ENCODE results near the gene SERPINC1.
"Not testable (repeated sequence)": the region's sequence is repeated elsewhere in the genome, so short reads cannot be mapped to it uniquely, and the experiment has no call there.

SERPINC1 gene

GRCh38 chr1:173863224-173864161 is 53.6 kb downstream of the SERPINC1 start:
- no peak for TF ChIP-seq MAX (IDR thresholded peaks at IDR 0.05; ENCODE audit: low read depth, low read length)
- no peak for TF ChIP-seq MYC (IDR thresholded peaks at IDR 0.05; ENCODE audit: low read depth, low read length)
- TF ChIP-seq CTCF (IDR thresholded peaks at IDR 0.05; ENCODE audit: low read depth, low read length), result no peak
- no peak for TF ChIP-seq POLR2A (IDR thresholded peaks at IDR 0.05; ENCODE audit: extremely low read depth, insufficient read length)
- peak overlapping the region; percentile 97 for H3K4me3 ChIP-seq (ENCODE audit: low read depth, low read length)
- DNase-seq (ENCODE audit: low read depth), result peak; percentile 16

- H3K4me3 ChIP-seq (ENCODE audit: low read depth, low read length), result no peak overlapping the region
- DNase-seq (ENCODE audit: low read depth), result peak; percentile 58
- no peak for TF ChIP-seq MAX (IDR thresholded peaks at IDR 0.05; ENCODE audit: low read depth, low read length)
- no peak for TF ChIP-seq MYC (IDR thresholded peaks at IDR 0.05; ENCODE audit: low read depth, low read length)
- TF ChIP-seq CTCF (IDR thresholded peaks at IDR 0.05; ENCODE audit: low read depth, low read length), result no peak
- no peak for TF ChIP-seq POLR2A (IDR thresholded peaks at IDR 0.05; ENCODE audit: extremely low read depth, insufficient read length)
Measured at GRCh38 chr1:173862769-173863223, 54.3 kb downstream of the SERPINC1 start.

- peak; percentile 59 for DNase-seq (ENCODE audit: low read depth)
- not testable (repeated sequence) for H3K4me3 ChIP-seq (ENCODE audit: low read depth, low read length)
- peak; percentile 11 for TF ChIP-seq POLR2A (IDR thresholded peaks at IDR 0.05; ENCODE audit: extremely low read depth, insufficient read length)
Measured at GRCh38 chr1:173862146-173862768, 54.9 kb downstream of the SERPINC1 start.

GRCh38 chr1:173861731-173862145 is 55.4 kb downstream of the SERPINC1 start:
- TF ChIP-seq POLR2A (IDR thresholded peaks at IDR 0.05; ENCODE audit: extremely low read depth, insufficient read length), result peak; percentile 15
- TF ChIP-seq CTCF (IDR thresholded peaks at IDR 0.05; ENCODE audit: low read depth, low read length), result no peak
- DNase-seq (ENCODE audit: low read depth), result peak; percentile 54
- H3K4me3 ChIP-seq (ENCODE audit: low read depth, low read length), result no peak overlapping the region

GRCh38 chr1:173860065-173860464 is 57.1 kb downstream of the SERPINC1 start:
- TF ChIP-seq MAX (IDR thresholded peaks at IDR 0.05; ENCODE audit: low read depth, low read length) (no peak), CTCF (IDR thresholded peaks at IDR 0.05; ENCODE audit: low read depth, low read length) (no peak), POLR2A (IDR thresholded peaks at IDR 0.05; ENCODE audit: extremely low read depth, insufficient read length) (no peak), MYC (IDR thresholded peaks at IDR 0.05; ENCODE audit: low read depth, low read length) (no peak)
- H3K4me3 ChIP-seq (ENCODE audit: low read depth, low read length), result no peak overlapping the region
- DNase-seq (ENCODE audit: low read depth), result no peak

- not testable (repeated sequence) for H3K4me3 ChIP-seq (ENCODE audit: low read depth, low read length); DNase-seq (ENCODE audit: low read depth)
Measured at GRCh38 chr1:173859547-173859946, 57.6 kb downstream of the SERPINC1 start.

All from NB4 (cell line).